HL-60 (cell line): ENCODE data around the gene RBM43.

ENCODE experiments used
- CTCF ChIP-seq: IDR thresholded peaks from one replicate; pipeline ENCODE4 v1.5.1; 2011; ENCODE audit warnings: low read length, control low read depth, inconsistent platforms; ENCODE audit not compliant: insufficient read depth
- POLR2AphosphoS5 ChIP-seq: IDR thresholded peaks from 2 replicates; pipeline ENCODE4 v1.6.1; 2012; ENCODE audit warnings: low read depth
- TF ChIP-seq, protein P1 (sequence below): IDR thresholded peaks from 2 replicates; pipeline ENCODE4 v1.6.1; 2012; ENCODE audit warnings: low read depth; ENCODE audit not compliant: insufficient replicate concordance

- no peak for TF ChIP-seq CTCF
- no peak for TF ChIP-seq POLR2AphosphoS5
- TF ChIP-seq, protein P1, sequence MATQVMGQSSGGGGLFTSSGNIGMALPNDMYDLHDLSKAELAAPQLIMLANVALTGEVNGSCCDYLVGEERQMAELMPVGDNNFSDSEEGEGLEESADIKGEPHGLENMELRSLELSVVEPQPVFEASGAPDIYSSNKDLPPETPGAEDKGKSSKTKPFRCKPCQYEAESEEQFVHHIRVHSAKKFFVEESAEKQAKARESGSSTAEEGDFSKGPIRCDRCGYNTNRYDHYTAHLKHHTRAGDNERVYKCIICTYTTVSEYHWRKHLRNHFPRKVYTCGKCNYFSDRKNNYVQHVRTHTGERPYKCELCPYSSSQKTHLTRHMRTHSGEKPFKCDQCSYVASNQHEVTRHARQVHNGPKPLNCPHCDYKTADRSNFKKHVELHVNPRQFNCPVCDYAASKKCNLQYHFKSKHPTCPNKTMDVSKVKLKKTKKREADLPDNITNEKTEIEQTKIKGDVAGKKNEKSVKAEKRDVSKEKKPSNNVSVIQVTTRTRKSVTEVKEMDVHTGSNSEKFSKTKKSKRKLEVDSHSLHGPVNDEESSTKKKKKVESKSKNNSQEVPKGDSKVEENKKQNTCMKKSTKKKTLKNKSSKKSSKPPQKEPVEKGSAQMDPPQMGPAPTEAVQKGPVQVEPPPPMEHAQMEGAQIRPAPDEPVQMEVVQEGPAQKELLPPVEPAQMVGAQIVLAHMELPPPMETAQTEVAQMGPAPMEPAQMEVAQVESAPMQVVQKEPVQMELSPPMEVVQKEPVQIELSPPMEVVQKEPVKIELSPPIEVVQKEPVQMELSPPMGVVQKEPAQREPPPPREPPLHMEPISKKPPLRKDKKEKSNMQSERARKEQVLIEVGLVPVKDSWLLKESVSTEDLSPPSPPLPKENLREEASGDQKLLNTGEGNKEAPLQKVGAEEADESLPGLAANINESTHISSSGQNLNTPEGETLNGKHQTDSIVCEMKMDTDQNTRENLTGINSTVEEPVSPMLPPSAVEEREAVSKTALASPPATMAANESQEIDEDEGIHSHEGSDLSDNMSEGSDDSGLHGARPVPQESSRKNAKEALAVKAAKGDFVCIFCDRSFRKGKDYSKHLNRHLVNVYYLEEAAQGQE, result no peak
Measured at GRCh38 chr2:151247432-151247831, 14.2 kb downstream of the RBM43 start.
